ENCODE data around the gene DAP3. TPM values are rescaled to one million over a fixed set of nuclear protein-coding genes. Genes with fewer than 3 reads are reported as not detected.

Gene DAP3
- total and polyA plus RNA-seq, 8 donors: 52.7 to 106 (median 76.0) TPM

- TF ChIP-seq EP300 (IDR thresholded peaks at IDR 0.05): no peak
- TF ChIP-seq POLR2A (IDR thresholded peaks at IDR 0.05): no peak
- TF ChIP-seq, protein P1, sequence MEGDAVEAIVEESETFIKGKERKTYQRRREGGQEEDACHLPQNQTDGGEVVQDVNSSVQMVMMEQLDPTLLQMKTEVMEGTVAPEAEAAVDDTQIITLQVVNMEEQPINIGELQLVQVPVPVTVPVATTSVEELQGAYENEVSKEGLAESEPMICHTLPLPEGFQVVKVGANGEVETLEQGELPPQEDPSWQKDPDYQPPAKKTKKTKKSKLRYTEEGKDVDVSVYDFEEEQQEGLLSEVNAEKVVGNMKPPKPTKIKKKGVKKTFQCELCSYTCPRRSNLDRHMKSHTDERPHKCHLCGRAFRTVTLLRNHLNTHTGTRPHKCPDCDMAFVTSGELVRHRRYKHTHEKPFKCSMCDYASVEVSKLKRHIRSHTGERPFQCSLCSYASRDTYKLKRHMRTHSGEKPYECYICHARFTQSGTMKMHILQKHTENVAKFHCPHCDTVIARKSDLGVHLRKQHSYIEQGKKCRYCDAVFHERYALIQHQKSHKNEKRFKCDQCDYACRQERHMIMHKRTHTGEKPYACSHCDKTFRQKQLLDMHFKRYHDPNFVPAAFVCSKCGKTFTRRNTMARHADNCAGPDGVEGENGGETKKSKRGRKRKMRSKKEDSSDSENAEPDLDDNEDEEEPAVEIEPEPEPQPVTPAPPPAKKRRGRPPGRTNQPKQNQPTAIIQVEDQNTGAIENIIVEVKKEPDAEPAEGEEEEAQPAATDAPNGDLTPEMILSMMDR (IDR thresholded peaks at IDR 0.05): no peak
- no peak for TF ChIP-seq POLR2AphosphoS5 (IDR thresholded peaks at IDR 0.05)
- peaks cover 4 to 39% (median 20%) of the 10 kb centered on the region in 4 donors for H3K4me1 ChIP-seq
- intact Hi-C loops (cut with DNase I; ENCODE audit: low total_unique reads): no loop called here
- no peaks in the 10 kb centered on the region for H3K27me3 ChIP-seq
- no peaks in the 10 kb centered on the region for H3K36me3 ChIP-seq
- H3K9me3 ChIP-seq: peaks cover 0 to 25% (median 9%) of the 10 kb centered on the region in 4 donors
- peak in 1 of 2 donors; percentile 18 for DNase-seq
- H3K27ac ChIP-seq: no peak overlapping the region
- 61 to 80% (median 74%) methylated on average over 4 of the region's 4 CpGs for WGBS, 5 donors
- no peak overlapping the region for H3K4me3 ChIP-seq
Observed at GRCh38 chr1:155645034-155645598, 43.8 kb upstream of the DAP3 start.

GRCh38 chr1:155645648-155646047 lies 43.2 kb upstream of the DAP3 start:
- peaks cover 4 to 39% (median 22%) of the 10 kb centered on the region in 4 donors for H3K4me1 ChIP-seq
- no peak for TF ChIP-seq POLR2AphosphoS5 (IDR thresholded peaks at IDR 0.05)
- TF ChIP-seq, protein P1 (IDR thresholded peaks at IDR 0.05): no peak
- TF ChIP-seq EP300 (IDR thresholded peaks at IDR 0.05): no peak
- no peak for TF ChIP-seq POLR2A (IDR thresholded peaks at IDR 0.05)
- DNase-seq: no peak
- no peak overlapping the region for H3K4me3 ChIP-seq
- no peaks in the 10 kb centered on the region for H3K27me3 ChIP-seq
- no peaks in the 10 kb centered on the region for H3K36me3 ChIP-seq
- no peak overlapping the region for H3K27ac ChIP-seq
- peaks cover 0 to 25% (median 9%) of the 10 kb centered on the region in 4 donors for H3K9me3 ChIP-seq
- WGBS, 5 donors: 57 to 81% (median 77%) methylated on average over 6 of the region's 6 CpGs
- intact Hi-C loops (cut with DNase I; ENCODE audit: low total_unique reads): no loop called here

DNA sequence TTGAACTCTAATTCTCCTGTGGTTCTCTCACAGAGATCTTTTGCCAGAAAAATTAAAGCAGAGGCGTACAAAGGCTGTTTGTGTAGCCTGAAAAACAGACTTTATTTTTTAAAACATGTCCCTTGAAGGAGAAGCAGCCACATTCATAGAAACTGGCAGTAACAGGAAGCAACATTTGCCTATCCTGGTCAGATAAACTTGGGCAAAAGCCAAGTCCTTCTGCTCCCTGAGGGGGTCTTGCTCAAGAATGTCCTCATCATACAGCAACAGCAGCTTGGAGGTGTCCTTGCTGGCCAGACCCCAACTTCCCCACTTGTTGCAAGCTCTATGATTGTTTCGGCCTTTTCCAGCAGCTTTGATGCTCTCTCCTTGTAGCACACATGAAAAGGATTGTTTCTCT lies 42.6 kb upstream of the DAP3 start:
- H3K27ac ChIP-seq: no peak overlapping the region
- TF ChIP-seq, protein P1 (IDR thresholded peaks at IDR 0.05): no peak
- TF ChIP-seq EP300 (IDR thresholded peaks at IDR 0.05) (no peak), POLR2A (IDR thresholded peaks at IDR 0.05) (no peak), POLR2AphosphoS5 (IDR thresholded peaks at IDR 0.05) (no peak)
- H3K27me3 ChIP-seq: no peaks in the 10 kb centered on the region
- WGBS, 5 donors: 74 to 91% (median 85%) methylated on average over 2 of the region's 2 CpGs
- intact Hi-C loops (cut with DNase I; ENCODE audit: low total_unique reads): no loop called here
- no peak overlapping the region for H3K4me3 ChIP-seq
- H3K9me3 ChIP-seq: peaks cover 0 to 25% (median 9%) of the 10 kb centered on the region in 4 donors
- H3K4me1 ChIP-seq: peaks cover 5 to 40% (median 29%) of the 10 kb centered on the region in 4 donors
- no peaks in the 10 kb centered on the region for H3K36me3 ChIP-seq
- DNase-seq: no peak

GRCh38 chr1:155648207-155649147 lies 40.4 kb upstream of the DAP3 start:
- no peak for TF ChIP-seq POLR2A (IDR thresholded peaks at IDR 0.05)
- TF ChIP-seq, protein P1 (IDR thresholded peaks at IDR 0.05): peak in 2 of 7 experiments; percentile 34 to 38
- TF ChIP-seq POLR2AphosphoS5 (IDR thresholded peaks at IDR 0.05): peak in 2 of 3 donors; percentile 48 to 83
- Histone ChIP-seq H3K9me3 (peaks cover 0 to 5% (median 2%) of the 10 kb centered on the region in 4 donors), H3K27me3 (no peaks in the 10 kb centered on the region), H3K4me3 (no peak overlapping the region), H3K4me1 (peaks cover 11 to 48% (median 34%) of the 10 kb centered on the region in 4 donors), H3K36me3 (no peaks in the 10 kb centered on the region), H3K27ac (peak overlapping the region in 3 of 5 donors; percentile 47 to 71 (median 66))
- 37 to 48% (median 40%) methylated on average over 11 of the region's 11 CpGs for WGBS, 5 donors
- peak; percentile 27 to 75 for DNase-seq
- intact Hi-C loops (cut with DNase I; ENCODE audit: low total_unique reads): no loop called here

Measured in stomach (tissue), 9 donors.